Neutrophil (primary cell): ENCODE results near the gene PMFBP1.

Experiments
- H3K27ac ChIP-seq: fragments of 200-600 bp; sonication (generic); 2 replicates; pipeline ENCODE4 v1.5.1; 2016; ENCODE audit warnings: mild to moderate bottlenecking, moderate library complexity
- H3K27me3 ChIP-seq: fragments of 200-600 bp; sonication (generic); 2 replicates; pipeline ENCODE4 v1.6.0; 2016; ENCODE audit warnings: mild to moderate bottlenecking
- H3K36me3 ChIP-seq: fragments of 200-600 bp; sonication (generic); 2 replicates; pipeline ENCODE4 v1.5.1; 2017
- H3K4me1 ChIP-seq, 2 experiments: fragments of 200-600 bp in 1 of 2; sonication (generic) in 1 of 2; 1 replicate in 1 of 2; 2 replicates in 1 of 2; pipeline versions ENCODE4 v1.5.1 to v1.6.1; 2013 to 2016; ENCODE audit warnings: low read depth in 1 of 2, low read length in 1 of 2, mild to moderate bottlenecking in 1 of 2, moderate library complexity in 1 of 2; ENCODE audit not compliant: control insufficient read depth in 1 of 2, insufficient read depth in 1 of 2
- H3K4me3 ChIP-seq, 2 experiments: fragments of 200-600 bp in 1 of 2; sonication (generic) in 1 of 2; 1 replicate in 1 of 2; 2 replicates in 1 of 2; pipeline ENCODE4 v1.5.1; 2013 to 2016; ENCODE audit warnings: low read depth in 1 of 2, low read length in 1 of 2, mild to moderate bottlenecking in 1 of 2, moderate library complexity in 1 of 2
- H3K9me3 ChIP-seq: fragments of 200-600 bp; sonication (generic); 2 replicates; pipeline ENCODE4 v1.5.1; 2016
- CTCF ChIP-seq: fragments of 200-600 bp; sonication (generic); IDR thresholded peaks from 2 replicates; pipeline ENCODE4 v1.5.1; 2016; ENCODE audit warnings: antibody characterized with exemption

The PMFBP1 gene

GRCh38 chr16:72172105-72173034 lies at the start of gene PMFBP1:
PMFBP1 (minus strand) TSS chr16:72172155; CDS start chr16:72171208, 947 bp downstream.
- Histone ChIP-seq H3K4me1 (peaks cover 0 to 20% of the 10 kb centered on the region in 2 experiments), H3K36me3 (no peaks in the 10 kb centered on the region), H3K4me3 (no peak within 1 kb of the TSS), H3K9me3 (no peaks in the 10 kb centered on the region), H3K27ac (peak within 1 kb of the TSS; percentile 59), H3K27me3 (no peaks in the 10 kb centered on the region)
- no peak for TF ChIP-seq CTCF

GRCh38 chr16:72221630-72222024 lies 49.7 kb upstream of the PMFBP1 start:
- H3K4me1 ChIP-seq = peaks cover 0 to 8% of the 10 kb centered on the region in 2 experiments
- H3K27me3 ChIP-seq = no peaks in the 10 kb centered on the region
- no peak for TF ChIP-seq CTCF
- no peak overlapping the region for H3K4me3 ChIP-seq
- H3K36me3 ChIP-seq = no peaks in the 10 kb centered on the region
- no peak overlapping the region for H3K27ac ChIP-seq
- H3K9me3 ChIP-seq = no peaks in the 10 kb centered on the region

- no peak overlapping the region for H3K27ac ChIP-seq
- TF ChIP-seq CTCF = no peak
- no peaks in the 10 kb centered on the region for H3K27me3 ChIP-seq
- no peaks in the 10 kb centered on the region for H3K36me3 ChIP-seq
- no peak overlapping the region for H3K4me3 ChIP-seq
- H3K9me3 ChIP-seq = no peaks in the 10 kb centered on the region
- H3K4me1 ChIP-seq = peaks cover 0 to 8% of the 10 kb centered on the region in 2 experiments
Measured at GRCh38 chr16:72220875-72221629, 49.1 kb upstream of the PMFBP1 start.

- H3K9me3 ChIP-seq = no peaks in the 10 kb centered on the region
- H3K36me3 ChIP-seq = no peaks in the 10 kb centered on the region
- H3K4me1 ChIP-seq = peaks cover 0 to 5% of the 10 kb centered on the region in 2 experiments
- TF ChIP-seq CTCF = no peak
- no peak overlapping the region for H3K4me3 ChIP-seq
- no peak overlapping the region for H3K27ac ChIP-seq
- no peaks in the 10 kb centered on the region for H3K27me3 ChIP-seq
Measured at GRCh38 chr16:72219282-72219681, 47.3 kb upstream of the PMFBP1 start.

- no peaks in the 10 kb centered on the region for H3K27me3 ChIP-seq
- H3K4me3 ChIP-seq = no peak overlapping the region
- H3K4me1 ChIP-seq = no peaks in the 10 kb centered on the region
- TF ChIP-seq CTCF = no peak
- H3K36me3 ChIP-seq = no peaks in the 10 kb centered on the region
- no peaks in the 10 kb centered on the region for H3K9me3 ChIP-seq
- no peak overlapping the region for H3K27ac ChIP-seq
Measured at GRCh38 chr16:72216767-72217166, 44.8 kb upstream of the PMFBP1 start.
